Stimulated activated naive B cell treated with anti-CD40 and anti-IgM and Interleukin-4, amounts not matched to agents 10 μg/mL and 1 μg/mL and 100 μg/mL, for 72 hours (primary cell): Measurements from ENCODE around the gene TAF11L2.
A peak's percentile ranks its signal among the peaks of the same experiment; 100 is the strongest.
"Not testable (repeated sequence)": the region's sequence is repeated elsewhere in the genome, so short reads cannot be mapped to it uniquely, and the experiment has no call there.

Source experiments
- ATAC-seq, 2 donors: fragments of 150-1000 bp; cut with Tn5 transposase; replicated peaks; 2 replicates each; pipeline ENCODE4 v1.10.0; 2021; ENCODE audit warnings: moderate library complexity in 1 of 2
- DNase-seq: peaks from one replicate; pipeline ENCODE4 v3.0.0; 2021
- H3K27ac Mint-ChIP-seq: one replicate; pipeline ENCODE4 v1.8.0; 2022; ENCODE audit warnings: mild to moderate bottlenecking, mixed read lengths
- H3K27me3 Mint-ChIP-seq, 2 donors: one replicate each; pipeline ENCODE4 v1.8.0; 2022; ENCODE audit warnings: mixed read lengths in 2 of 2
- H3K36me3 Mint-ChIP-seq, 2 donors: one replicate each; pipeline ENCODE4 v1.8.0; 2022; ENCODE audit warnings: mixed read lengths in 2 of 2, mild to moderate bottlenecking in 1 of 2
- H3K4me1 Mint-ChIP-seq, 2 donors: one replicate each; pipeline ENCODE4 v1.8.0; 2022; ENCODE audit warnings: mixed read lengths in 2 of 2, mild to moderate bottlenecking in 1 of 2
- H3K4me3 Mint-ChIP-seq, 2 donors: one replicate each; pipeline ENCODE4 v1.8.0; 2022; ENCODE audit warnings: mild to moderate bottlenecking in 2 of 2, mixed read lengths in 2 of 2, moderate library complexity in 1 of 2
- H3K9me3 Mint-ChIP-seq, 2 donors: one replicate each; pipeline ENCODE4 v1.8.0; 2022; ENCODE audit warnings: mixed read lengths in 2 of 2, mild to moderate bottlenecking in 1 of 2

The TAF11L2 gene

DNA sequence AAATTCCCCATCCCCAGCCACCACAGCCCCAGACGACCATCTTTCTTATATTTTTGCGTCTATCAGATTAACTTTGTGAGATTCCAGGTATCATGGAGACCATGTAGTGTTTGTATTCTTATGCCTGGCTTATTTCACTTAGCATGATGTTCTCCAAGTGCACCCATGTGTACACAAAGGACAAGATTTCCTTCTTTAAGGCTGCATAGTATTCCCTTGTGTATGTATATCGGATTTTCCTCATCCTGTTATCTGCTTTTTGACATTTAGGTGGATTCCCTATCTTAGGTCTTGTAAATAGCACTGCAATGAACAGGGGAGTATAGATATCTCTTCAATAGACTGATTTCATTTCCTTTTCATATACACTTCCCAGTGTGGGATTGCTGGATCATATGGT, 5.3 kb upstream of the TAF11L2 start:
- Mint-ChIP-seq H3K4me1 (peaks cover 1 to 7% of the 10 kb centered on the region in 2 donors), H3K27ac (no peak overlapping the region), H3K9me3 (peaks cover 0 to 5% of the 10 kb centered on the region in 2 donors), H3K27me3 (peaks cover 0 to 4% of the 10 kb centered on the region in 2 donors), H3K36me3 (peaks cover 0 to 3% of the 10 kb centered on the region in 2 donors), H3K4me3 (no peak overlapping the region)
- DNase-seq = no peak
- no peak for ATAC-seq

DNA sequence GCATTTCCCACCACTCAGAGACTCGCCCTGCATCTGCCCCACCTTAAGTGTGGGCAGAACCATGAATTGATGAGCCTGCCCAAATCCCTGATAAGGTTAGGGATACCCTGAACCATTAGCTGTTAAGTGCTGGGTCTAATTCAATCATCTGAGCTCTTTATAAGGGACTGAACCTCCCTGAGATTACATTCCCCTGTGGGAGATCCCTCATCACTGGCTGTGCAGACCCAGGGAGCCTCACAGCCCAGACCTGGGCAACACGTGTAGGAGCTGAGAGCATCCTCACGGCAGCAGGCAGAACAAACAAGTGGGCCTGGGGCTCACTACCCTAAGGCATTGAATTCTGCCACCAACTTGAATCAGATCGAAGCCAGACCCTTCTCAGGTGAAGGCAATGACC, 585 bp upstream of the TAF11L2 start:
- DNase-seq (no peak), ATAC-seq (no peak)
- H3K27me3 Mint-ChIP-seq = no peaks in the 10 kb centered on the region
- H3K36me3 Mint-ChIP-seq = peaks cover 0 to 2% of the 10 kb centered on the region in 2 donors
- H3K9me3 Mint-ChIP-seq = peaks cover 0 to 7% of the 10 kb centered on the region in 2 donors
- no peak overlapping the region for H3K4me3 Mint-ChIP-seq
- H3K4me1 Mint-ChIP-seq = peaks cover 0 to 3% of the 10 kb centered on the region in 2 donors
- no peak overlapping the region for H3K27ac Mint-ChIP-seq

DNA sequence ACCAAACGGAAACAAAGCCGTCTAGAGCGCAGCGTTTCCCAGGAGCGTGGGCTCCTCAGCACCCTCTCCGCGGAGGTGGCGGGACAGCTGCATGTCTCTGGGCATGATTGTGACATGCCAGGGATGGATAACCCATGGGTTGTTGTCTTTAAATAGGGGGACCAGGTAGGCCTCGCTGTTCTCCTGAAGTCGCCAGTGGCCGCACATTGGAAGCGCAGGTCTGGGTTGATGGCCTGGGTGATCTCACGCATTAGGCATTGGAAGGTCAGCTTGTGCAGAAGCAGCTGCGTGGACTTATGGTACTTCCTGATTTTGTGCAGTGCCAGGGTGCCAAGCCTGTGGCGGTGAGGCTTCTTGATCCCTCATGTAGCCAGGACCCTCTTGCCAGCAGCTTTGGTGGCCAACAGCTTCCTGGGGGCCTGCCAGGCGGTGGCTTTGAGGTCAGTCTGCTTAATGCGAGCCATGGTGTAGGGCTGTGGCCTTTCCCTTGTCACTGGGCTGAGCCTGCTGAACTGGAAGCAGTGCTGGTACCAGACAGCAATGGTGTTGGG, 13.8 kb downstream of the TAF11L2 start:
- ATAC-seq (no peak), DNase-seq (no peak)
- H3K27ac Mint-ChIP-seq = no peak overlapping the region
- H3K36me3 Mint-ChIP-seq = no peaks in the 10 kb centered on the region
- H3K9me3 Mint-ChIP-seq = peaks cover 0 to 2% of the 10 kb centered on the region in 2 donors
- H3K4me1 Mint-ChIP-seq = peaks cover 0 to 2% of the 10 kb centered on the region in 2 donors
- no peak overlapping the region for H3K4me3 Mint-ChIP-seq
- peaks cover 3 to 5% of the 10 kb centered on the region in 2 donors for H3K27me3 Mint-ChIP-seq

DNA sequence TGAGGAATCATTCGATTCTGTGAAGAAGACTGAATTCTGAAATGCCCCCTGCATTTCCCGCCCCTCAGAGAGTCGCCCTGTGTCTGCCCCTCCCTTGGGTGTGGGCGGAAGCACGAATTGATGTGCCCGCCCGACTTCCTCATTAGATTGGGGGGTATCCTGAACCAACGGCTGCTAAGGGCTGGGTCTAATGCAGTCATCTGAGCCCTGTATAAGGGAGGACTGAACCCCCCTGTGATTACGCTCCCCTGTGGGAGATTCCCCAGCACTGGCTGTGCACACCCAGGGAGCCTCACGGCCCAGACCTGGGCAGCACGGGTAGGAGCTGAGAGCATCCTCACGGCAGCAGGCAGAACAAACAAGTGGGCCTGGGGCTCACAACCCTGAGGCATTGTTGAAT, 19.5 kb downstream of the TAF11L2 start:
- DNase-seq = peak; percentile 14
- H3K27me3 Mint-ChIP-seq, H3K27ac Mint-ChIP-seq, ATAC-seq, H3K4me3 Mint-ChIP-seq, H3K36me3 Mint-ChIP-seq, H3K9me3 Mint-ChIP-seq, H3K4me1 Mint-ChIP-seq: not testable (repeated sequence)

DNA sequence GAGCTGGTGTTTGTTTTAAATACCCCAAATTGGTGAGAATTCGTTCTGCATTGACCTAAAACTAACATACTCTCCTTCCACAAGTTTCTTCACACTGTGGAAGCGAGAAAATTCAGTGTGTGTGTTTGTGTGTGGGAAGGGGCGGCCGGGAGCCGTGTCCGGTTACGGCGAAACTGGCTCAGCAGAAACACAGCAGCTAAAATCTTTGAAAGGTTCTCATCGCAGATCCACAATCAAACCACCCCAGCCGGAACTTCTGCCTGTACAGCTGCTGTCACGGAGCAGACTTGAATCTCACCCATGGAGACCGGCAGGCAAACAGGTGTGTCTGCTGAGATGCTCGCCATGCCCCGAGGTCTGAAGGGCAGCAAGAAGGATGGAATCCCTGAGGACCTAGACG, 20.0 kb downstream of the TAF11L2 start, which contains the start of gene TAF11L3:
TAF11L3 (plus strand) TSS at position 301 of the 400 bp plus-strand sequence.
- H3K4me3 Mint-ChIP-seq, DNase-seq, H3K9me3 Mint-ChIP-seq, H3K4me1 Mint-ChIP-seq, H3K27me3 Mint-ChIP-seq, H3K36me3 Mint-ChIP-seq, H3K27ac Mint-ChIP-seq, ATAC-seq: not testable (repeated sequence)

DNA sequence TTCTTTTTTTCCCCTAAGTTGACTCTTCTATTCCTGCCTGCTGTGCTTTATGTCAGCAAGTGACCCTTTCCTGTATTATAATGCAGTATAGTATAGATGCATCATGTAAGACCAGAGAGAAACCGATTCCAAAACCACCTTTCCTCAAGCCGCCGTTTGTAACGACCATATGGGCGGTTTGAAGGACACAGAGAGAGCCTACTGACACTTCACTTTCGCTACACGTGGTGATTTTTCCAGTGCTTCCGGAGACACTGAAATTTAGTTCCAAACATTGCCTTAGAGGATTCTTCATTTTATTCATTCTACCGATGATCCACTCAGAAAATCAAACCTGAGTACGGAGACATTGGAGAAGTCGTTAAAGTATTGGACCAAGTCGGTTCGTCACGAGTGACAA, 21.5 kb downstream of the TAF11L2 start:
- H3K36me3 Mint-ChIP-seq, ATAC-seq, H3K4me3 Mint-ChIP-seq, H3K4me1 Mint-ChIP-seq, H3K27ac Mint-ChIP-seq, H3K9me3 Mint-ChIP-seq, H3K27me3 Mint-ChIP-seq, DNase-seq: not testable (repeated sequence)

DNA sequence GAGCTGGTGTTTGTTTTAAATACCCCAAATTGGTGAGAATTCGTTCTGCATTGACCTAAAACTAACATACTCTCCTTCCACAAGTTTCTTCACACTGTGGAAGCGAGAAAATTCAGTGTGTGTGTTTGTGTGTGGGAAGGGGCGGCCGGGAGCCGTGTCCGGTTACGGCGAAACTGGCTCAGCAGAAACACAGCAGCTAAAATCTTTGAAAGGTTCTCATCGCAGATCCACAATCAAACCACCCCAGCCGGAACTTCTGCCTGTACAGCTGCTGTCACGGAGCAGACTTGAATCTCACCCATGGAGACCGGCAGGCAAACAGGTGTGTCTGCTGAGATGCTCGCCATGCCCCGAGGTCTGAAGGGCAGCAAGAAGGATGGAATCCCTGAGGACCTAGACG, 23.5 kb downstream of the TAF11L2 start, which contains the start of gene TAF11L4:
TAF11L4 (plus strand) TSS at position 301 of the 400 bp plus-strand sequence.
- not testable (repeated sequence) for DNase-seq, H3K27me3 Mint-ChIP-seq, ATAC-seq, H3K4me1 Mint-ChIP-seq, H3K36me3 Mint-ChIP-seq, H3K9me3 Mint-ChIP-seq, H3K4me3 Mint-ChIP-seq, H3K27ac Mint-ChIP-seq

DNA sequence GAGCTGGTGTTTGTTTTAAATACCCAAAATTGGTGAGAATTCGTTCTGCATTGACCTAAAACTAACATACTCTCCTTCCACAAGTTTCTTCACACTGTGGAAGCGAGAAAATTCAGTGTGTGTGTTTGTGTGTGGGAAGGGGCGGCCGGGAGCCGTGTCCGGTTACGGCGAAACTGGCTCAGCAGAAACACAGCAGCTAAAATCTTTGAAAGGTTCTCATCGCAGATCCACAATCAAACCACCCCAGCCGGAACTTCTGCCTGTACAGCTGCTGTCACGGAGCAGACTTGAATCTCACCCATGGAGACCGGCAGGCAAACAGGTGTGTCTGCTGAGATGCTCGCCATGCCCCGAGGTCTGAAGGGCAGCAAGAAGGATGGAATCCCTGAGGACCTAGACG, 26.9 kb downstream of the TAF11L2 start, which contains the start of gene TAF11L5:
TAF11L5 (plus strand) TSS at position 301 of the 400 bp plus-strand sequence.
- H3K27ac Mint-ChIP-seq, ATAC-seq, DNase-seq, H3K36me3 Mint-ChIP-seq, H3K27me3 Mint-ChIP-seq, H3K9me3 Mint-ChIP-seq, H3K4me1 Mint-ChIP-seq, H3K4me3 Mint-ChIP-seq: not testable (repeated sequence)

DNA sequence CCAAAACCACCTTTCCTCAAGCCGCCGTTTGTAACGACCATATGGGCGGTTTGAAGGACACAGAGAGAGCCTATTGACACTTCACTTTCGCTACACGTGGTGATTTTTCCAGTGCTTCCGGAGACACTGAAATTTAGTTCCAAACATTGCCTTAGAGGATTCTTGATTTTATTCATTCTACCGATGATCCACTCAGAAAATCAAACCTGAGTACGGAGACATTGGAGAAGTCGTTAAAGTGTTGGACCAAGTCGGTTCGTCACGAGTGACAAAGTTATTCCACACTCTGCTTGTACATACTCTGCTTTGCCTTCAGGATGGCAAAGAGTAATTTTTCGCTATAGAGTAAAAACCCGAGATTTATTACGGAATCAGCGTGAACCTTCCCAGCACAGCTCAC, 28.5 kb downstream of the TAF11L2 start:
- not testable (repeated sequence) for H3K36me3 Mint-ChIP-seq, H3K9me3 Mint-ChIP-seq, H3K27me3 Mint-ChIP-seq, H3K27ac Mint-ChIP-seq, ATAC-seq, H3K4me3 Mint-ChIP-seq, H3K4me1 Mint-ChIP-seq
- peak; percentile 16 for DNase-seq

DNA sequence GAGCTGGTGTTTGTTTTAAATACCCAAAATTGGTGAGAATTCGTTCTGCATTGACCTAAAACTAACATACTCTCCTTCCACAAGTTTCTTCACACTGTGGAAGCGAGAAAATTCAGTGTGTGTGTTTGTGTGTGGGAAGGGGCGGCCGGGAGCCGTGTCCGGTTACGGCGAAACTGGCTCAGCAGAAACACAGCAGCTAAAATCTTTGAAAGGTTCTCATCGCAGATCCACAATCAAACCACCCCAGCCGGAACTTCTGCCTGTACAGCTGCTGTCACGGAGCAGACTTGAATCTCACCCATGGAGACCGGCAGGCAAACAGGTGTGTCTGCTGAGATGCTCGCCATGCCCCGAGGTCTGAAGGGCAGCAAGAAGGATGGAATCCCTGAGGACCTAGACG, 30.3 kb downstream of the TAF11L2 start, which contains the start of gene TAF11L6:
TAF11L6 (plus strand) TSS at position 301 of the 400 bp plus-strand sequence.
- not testable (repeated sequence) for H3K36me3 Mint-ChIP-seq, H3K4me3 Mint-ChIP-seq, H3K4me1 Mint-ChIP-seq, H3K27me3 Mint-ChIP-seq, H3K9me3 Mint-ChIP-seq, DNase-seq, H3K27ac Mint-ChIP-seq, ATAC-seq
